Activated CD4-positive, alpha-beta T cell treated with anti-CD3 and anti-CD28 coated beads, Interleukin-2, amount 10 ng/mL, durations not matched to agents 7 days and 5 days (primary cell): ENCODE results near the gene TANC1. TPM values are rescaled to one million over a fixed set of nuclear protein-coding genes. Genes with fewer than 3 reads are reported as not detected.

ENCODE experiments used
- CTCF ChIA-PET: fragments of 350-600 bp; sonication (Branson Sonifier 250); formaldehyde crosslinking; loops from one replicate; lab custom pipeline; 2021; ENCODE audit warnings: antibody characterized with exemption; lab: Charles Lee
- POLR2A ChIA-PET: fragments of 350-600 bp; sonication (Branson Sonifier 250); formaldehyde crosslinking; loops from one replicate; lab custom pipeline; 2021; ENCODE audit warnings: antibody characterized with exemption; lab: Charles Lee
- DNase-seq: peaks from one replicate; pipeline ENCODE4 v3.0.0-alpha.2; 2020
- H3K27ac Mint-ChIP-seq: one replicate; pipeline ENCODE4 v1.8.0; 2021; ENCODE audit warnings: mild to moderate bottlenecking, moderate library complexity, mixed read lengths
- H3K27me3 Mint-ChIP-seq: one replicate; pipeline ENCODE4 v1.8.0; 2021; ENCODE audit warnings: mixed read lengths
- H3K36me3 Mint-ChIP-seq: one replicate; pipeline ENCODE4 v1.8.0; 2021; ENCODE audit warnings: low read depth, mixed read lengths
- H3K4me1 Mint-ChIP-seq: one replicate; pipeline ENCODE4 v1.8.0; 2021; ENCODE audit warnings: mixed read lengths
- H3K4me3 Mint-ChIP-seq: one replicate; pipeline ENCODE4 v1.8.0; 2021; ENCODE audit warnings: mild to moderate bottlenecking, moderate library complexity, mixed read lengths
- H3K9me3 Mint-ChIP-seq: one replicate; pipeline ENCODE4 v1.8.0; 2021; ENCODE audit warnings: mixed read lengths
- total RNA-seq, 2 experiments: library from RNA; stranded (reverse); gene quantifications; one replicate each; pipeline ENCODE4 v1.2.3, GENCODE V29; 2021

Gene TANC1
- total RNA-seq, 2 experiments from 2014 or later = 0.32 to 0.52 TPM

DNA sequence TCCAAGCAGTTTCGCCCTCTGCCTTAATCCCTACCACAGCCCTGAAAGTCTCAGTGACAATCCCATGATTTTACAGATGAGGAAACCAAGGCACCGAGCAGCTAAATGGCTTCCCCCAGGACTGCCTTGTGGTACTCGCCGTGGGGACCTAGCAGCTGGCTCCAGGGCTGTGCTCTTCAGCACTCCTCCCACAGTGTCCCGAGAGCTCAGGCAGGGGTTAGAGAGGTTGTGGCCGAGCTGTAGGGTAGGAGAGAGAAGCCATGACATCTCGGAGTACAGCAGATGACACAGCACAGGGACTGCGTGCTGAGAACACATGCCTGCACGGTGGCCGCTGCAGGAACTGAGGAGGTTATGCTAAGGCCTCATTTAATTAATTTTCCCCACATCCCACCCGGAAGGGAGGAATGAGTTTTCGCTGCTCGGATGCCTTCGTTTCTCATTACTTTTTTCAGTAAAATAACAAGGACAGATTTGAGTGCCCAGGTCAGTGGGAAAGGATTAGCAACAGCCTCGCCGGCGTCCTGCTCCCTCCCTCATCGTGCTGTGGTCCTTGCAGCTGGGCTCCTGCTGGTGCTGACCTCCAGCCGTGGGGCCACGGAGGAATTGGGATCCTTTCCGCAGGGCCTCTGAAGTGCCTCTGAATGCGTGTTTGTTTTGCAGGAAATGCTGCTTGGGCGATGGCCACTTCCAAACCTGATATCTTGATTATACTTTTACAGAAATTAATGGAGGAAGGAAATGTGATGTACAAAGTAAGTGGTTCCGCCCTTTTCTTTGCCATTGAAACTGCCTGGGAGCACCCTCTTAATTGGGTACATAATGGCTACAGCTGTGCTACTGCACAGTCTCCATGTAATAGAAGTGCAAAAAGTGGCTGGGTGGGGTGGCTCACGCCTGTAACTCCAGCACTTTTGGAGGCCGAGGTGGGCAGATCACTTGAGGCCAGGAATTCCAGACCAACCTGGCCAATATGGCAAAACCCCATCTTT is 256.9 kb downstream of the TANC1 start:
- no peak for DNase-seq
- Mint-ChIP-seq H3K9me3 (no peaks in the 10 kb centered on the region), H3K36me3 (no peaks in the 10 kb centered on the region), H3K4me1 (peaks cover 26% of the 10 kb centered on the region), H3K4me3 (no peak overlapping the region), H3K27ac (no peak overlapping the region), H3K27me3 (no peaks in the 10 kb centered on the region)
- CTCF ChIA-PET = interaction anchor here (1.4 kb wide), 1 partner anchor 11 kb away, joined by 3 read pairs; no protein-coding TSS in a partner anchor
- POLR2A ChIA-PET = no interaction called here

- ChIA-PET CTCF (no interaction called here), POLR2A (no interaction called here)
- H3K36me3 Mint-ChIP-seq = no peaks in the 10 kb centered on the region
- H3K4me1 Mint-ChIP-seq = peaks cover 26% of the 10 kb centered on the region
- no peaks in the 10 kb centered on the region for H3K9me3 Mint-ChIP-seq
- no peak overlapping the region for H3K4me3 Mint-ChIP-seq
- no peaks in the 10 kb centered on the region for H3K27me3 Mint-ChIP-seq
- H3K27ac Mint-ChIP-seq = no peak overlapping the region
- no peak for DNase-seq
Observed at GRCh38 chr2:159226059-159226461, 257.6 kb downstream of the TANC1 start.

- POLR2A ChIA-PET = no interaction called here
- DNase-seq = no peak
- Mint-ChIP-seq H3K4me3 (no peak overlapping the region), H3K27ac (peak overlapping the region; percentile 19), H3K4me1 (peaks cover 26% of the 10 kb centered on the region), H3K36me3 (no peaks in the 10 kb centered on the region), H3K27me3 (no peaks in the 10 kb centered on the region), H3K9me3 (no peaks in the 10 kb centered on the region)
- CTCF ChIA-PET = interaction anchor here (0.7 to 0.8 kb wide), 2 partner anchors 10 to 12 kb away, joined by 3 read pairs; no protein-coding TSS in a partner anchor
Observed at GRCh38 chr2:159226608-159227385, 258.4 kb downstream of the TANC1 start.

DNA sequence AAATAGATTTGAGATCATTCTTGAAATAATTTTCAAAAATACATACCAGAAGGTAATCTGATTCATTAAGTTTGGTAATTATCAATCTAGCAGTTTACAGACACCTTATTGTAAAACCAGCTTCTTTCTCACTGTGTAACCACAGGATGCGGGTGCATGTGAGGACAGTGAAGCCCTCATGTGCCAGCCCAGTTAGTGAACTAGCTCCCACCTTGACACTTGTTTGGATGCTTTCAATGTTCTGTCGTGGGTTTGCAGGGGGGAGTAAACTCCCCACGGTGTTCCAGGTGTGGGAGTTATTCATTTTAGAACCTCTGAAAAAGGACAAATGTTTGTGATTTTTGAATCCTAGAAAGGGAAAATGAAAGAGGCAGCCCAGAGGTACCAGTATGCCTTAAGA is 259.0 kb downstream of the TANC1 start:
- peaks cover 26% of the 10 kb centered on the region for H3K4me1 Mint-ChIP-seq
- H3K36me3 Mint-ChIP-seq = no peaks in the 10 kb centered on the region
- H3K27ac Mint-ChIP-seq = no peak overlapping the region
- no peaks in the 10 kb centered on the region for H3K9me3 Mint-ChIP-seq
- H3K27me3 Mint-ChIP-seq = no peaks in the 10 kb centered on the region
- H3K4me3 Mint-ChIP-seq = no peak overlapping the region
- DNase-seq = no peak
- ChIA-PET POLR2A (no interaction called here), CTCF (interaction anchor here (0.8 kb wide), 1 partner anchor 9 kb away, joined by 3 read pairs; no protein-coding TSS in a partner anchor)

DNA sequence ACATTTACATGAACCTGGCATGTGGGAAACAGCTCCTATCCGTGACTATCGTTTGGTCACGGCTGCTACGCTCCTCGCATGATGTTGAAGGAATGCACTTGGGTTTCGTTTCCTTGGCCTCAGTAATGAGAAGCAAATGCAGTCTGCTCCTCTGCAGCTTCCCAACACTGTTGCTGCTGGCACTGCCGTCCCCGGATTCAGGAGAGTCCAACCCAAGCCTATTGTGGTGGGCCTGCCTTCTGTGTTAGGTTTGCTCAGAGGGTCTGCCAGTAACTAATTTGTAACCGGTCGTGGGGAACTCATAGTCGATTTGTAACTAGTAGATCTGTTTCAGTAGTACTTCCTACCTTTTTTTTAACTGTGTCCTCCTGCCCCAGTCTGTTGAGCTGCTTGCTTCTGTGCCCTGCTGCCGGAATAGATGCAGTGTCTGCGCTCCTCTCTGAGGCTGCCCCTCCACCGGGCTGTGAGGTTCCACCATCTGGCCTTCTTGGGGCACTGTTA is 259.7 kb downstream of the TANC1 start:
- Mint-ChIP-seq H3K4me1 (peaks cover 26% of the 10 kb centered on the region), H3K27me3 (no peaks in the 10 kb centered on the region), H3K36me3 (no peaks in the 10 kb centered on the region), H3K4me3 (no peak overlapping the region), H3K27ac (no peak overlapping the region), H3K9me3 (no peaks in the 10 kb centered on the region)
- POLR2A ChIA-PET = no interaction called here
- CTCF ChIA-PET = no interaction called here
- DNase-seq = no peak

GRCh38 chr2:159229476-159230144 is 261.2 kb downstream of the TANC1 start:
- H3K4me1 Mint-ChIP-seq = peaks cover 23% of the 10 kb centered on the region
- H3K9me3 Mint-ChIP-seq = no peaks in the 10 kb centered on the region
- no peak for DNase-seq
- ChIA-PET CTCF (no interaction called here), POLR2A (no interaction called here)
- H3K27ac Mint-ChIP-seq = no peak overlapping the region
- no peaks in the 10 kb centered on the region for H3K36me3 Mint-ChIP-seq
- H3K27me3 Mint-ChIP-seq = no peaks in the 10 kb centered on the region
- H3K4me3 Mint-ChIP-seq = no peak overlapping the region

- no peaks in the 10 kb centered on the region for H3K27me3 Mint-ChIP-seq
- H3K4me1 Mint-ChIP-seq = peaks cover 23% of the 10 kb centered on the region
- DNase-seq = no peak
- no peak overlapping the region for H3K4me3 Mint-ChIP-seq
- H3K27ac Mint-ChIP-seq = no peak overlapping the region
- ChIA-PET CTCF (no interaction called here), POLR2A (no interaction called here)
- no peaks in the 10 kb centered on the region for H3K9me3 Mint-ChIP-seq
- H3K36me3 Mint-ChIP-seq = no peaks in the 10 kb centered on the region
Observed at GRCh38 chr2:159230145-159230877, 261.9 kb downstream of the TANC1 start.

GRCh38 chr2:159232456-159233170 is 264.2 kb downstream of the TANC1 start:
- H3K4me1 Mint-ChIP-seq = peaks cover 8% of the 10 kb centered on the region
- no peak overlapping the region for H3K4me3 Mint-ChIP-seq
- no peak overlapping the region for H3K27ac Mint-ChIP-seq
- CTCF ChIA-PET = interaction anchor here (0.6 kb wide), 1 partner anchor 87 kb away, joined by 3 read pairs; no protein-coding TSS in a partner anchor
- no peak for DNase-seq
- peaks cover 4% of the 10 kb centered on the region for H3K36me3 Mint-ChIP-seq
- H3K27me3 Mint-ChIP-seq = no peaks in the 10 kb centered on the region
- H3K9me3 Mint-ChIP-seq = no peaks in the 10 kb centered on the region
- POLR2A ChIA-PET = no interaction called here

DNA sequence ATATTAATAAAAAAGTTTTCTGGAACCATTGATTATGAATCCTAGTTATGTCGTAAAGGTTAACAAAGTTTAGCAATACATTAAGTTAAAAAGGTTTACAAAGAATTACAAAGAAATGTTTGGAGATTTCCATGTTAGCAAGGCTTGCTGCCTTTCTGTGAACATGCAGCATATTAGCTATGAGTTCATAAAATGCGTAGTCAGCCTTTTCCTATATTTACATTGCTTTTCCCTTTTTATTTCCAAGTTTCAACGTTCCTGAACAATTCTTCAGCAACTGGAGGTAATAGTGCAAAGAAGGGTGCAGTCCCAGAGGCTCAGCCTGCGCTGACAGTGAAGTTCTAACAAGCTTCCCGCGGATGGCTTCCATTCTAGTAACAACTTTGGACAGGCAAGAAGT is 266.4 kb downstream of the TANC1 start:
- H3K4me1 Mint-ChIP-seq = no peaks in the 10 kb centered on the region
- H3K4me3 Mint-ChIP-seq = no peak overlapping the region
- H3K9me3 Mint-ChIP-seq = no peaks in the 10 kb centered on the region
- ChIA-PET CTCF (interaction anchor here (1.5 kb wide), 1 partner anchor 17 kb away, joined by 5 read pairs; no protein-coding TSS in a partner anchor), POLR2A (no interaction called here)
- no peak for DNase-seq
- H3K27me3 Mint-ChIP-seq = no peaks in the 10 kb centered on the region
- H3K27ac Mint-ChIP-seq = no peak overlapping the region
- H3K36me3 Mint-ChIP-seq = peaks cover 10% of the 10 kb centered on the region

GRCh38 chr2:159243529-159243928 is 275.1 kb downstream of the TANC1 start:
- Mint-ChIP-seq H3K9me3 (peaks cover 8% of the 10 kb centered on the region), H3K36me3 (peaks cover 23% of the 10 kb centered on the region), H3K27ac (no peak overlapping the region), H3K4me3 (no peak overlapping the region), H3K4me1 (no peaks in the 10 kb centered on the region), H3K27me3 (no peaks in the 10 kb centered on the region)
- ChIA-PET CTCF (no interaction called here), POLR2A (no interaction called here)
- no peak for DNase-seq

DNA sequence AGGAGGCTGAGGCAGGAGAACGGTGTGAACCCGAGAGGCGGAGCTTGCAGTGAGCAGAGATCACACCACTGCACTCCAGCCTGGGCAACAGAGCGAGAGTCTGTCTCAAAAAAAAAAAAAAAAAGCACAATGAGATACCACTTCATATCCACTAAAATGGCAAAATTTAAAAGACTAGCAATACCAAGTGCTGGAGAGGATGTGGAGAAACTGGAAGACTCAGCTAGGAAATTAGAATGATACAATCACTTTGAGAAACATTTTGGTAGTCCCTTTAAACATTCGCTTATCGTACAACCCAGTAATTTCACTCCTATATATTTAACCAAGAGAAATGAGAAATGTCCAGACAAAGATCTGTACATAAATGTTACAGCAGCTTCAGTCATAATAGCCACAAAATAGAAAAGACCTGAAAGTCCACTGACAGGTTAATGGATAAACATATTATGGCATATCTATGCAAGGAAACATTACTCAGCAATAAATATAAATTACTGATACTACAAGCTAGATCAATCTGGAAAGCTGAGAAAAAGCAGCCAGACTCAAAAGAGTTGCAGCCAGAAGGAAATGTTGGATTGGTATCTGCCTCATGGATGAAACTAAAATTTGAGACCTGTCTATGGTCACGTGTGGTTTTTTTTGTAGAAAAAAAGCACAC is 278.0 kb downstream of the TANC1 start:
- Mint-ChIP-seq H3K36me3 (peaks cover 26% of the 10 kb centered on the region), H3K4me1 (peaks cover 2% of the 10 kb centered on the region), H3K4me3 (no peak overlapping the region), H3K27me3 (no peaks in the 10 kb centered on the region), H3K27ac (no peak overlapping the region), H3K9me3 (peaks cover 8% of the 10 kb centered on the region)
- CTCF ChIA-PET = interaction anchor here (0.7 to 1.5 kb wide), 2 partner anchors 25 to 44 kb away, joined by 3 read pairs; no protein-coding TSS in a partner anchor
- POLR2A ChIA-PET = no interaction called here
- DNase-seq = no peak
